ENCODE measurements around the gene DEFB123.

DEFB123 gene

GRCh38 chr20:31454361-31454760 is 13.9 kb downstream of the DEFB123 start:
- TF ChIP-seq RAD21 (IDR thresholded peaks at IDR 0.05; ENCODE audit: low read depth): no peak
- TF ChIP-seq ZBTB7A (IDR thresholded peaks at IDR 0.05; ENCODE audit: low read depth): no peak
- TF ChIP-seq REST (IDR thresholded peaks at IDR 0.05; ENCODE audit: low read depth): no peak

DNA sequence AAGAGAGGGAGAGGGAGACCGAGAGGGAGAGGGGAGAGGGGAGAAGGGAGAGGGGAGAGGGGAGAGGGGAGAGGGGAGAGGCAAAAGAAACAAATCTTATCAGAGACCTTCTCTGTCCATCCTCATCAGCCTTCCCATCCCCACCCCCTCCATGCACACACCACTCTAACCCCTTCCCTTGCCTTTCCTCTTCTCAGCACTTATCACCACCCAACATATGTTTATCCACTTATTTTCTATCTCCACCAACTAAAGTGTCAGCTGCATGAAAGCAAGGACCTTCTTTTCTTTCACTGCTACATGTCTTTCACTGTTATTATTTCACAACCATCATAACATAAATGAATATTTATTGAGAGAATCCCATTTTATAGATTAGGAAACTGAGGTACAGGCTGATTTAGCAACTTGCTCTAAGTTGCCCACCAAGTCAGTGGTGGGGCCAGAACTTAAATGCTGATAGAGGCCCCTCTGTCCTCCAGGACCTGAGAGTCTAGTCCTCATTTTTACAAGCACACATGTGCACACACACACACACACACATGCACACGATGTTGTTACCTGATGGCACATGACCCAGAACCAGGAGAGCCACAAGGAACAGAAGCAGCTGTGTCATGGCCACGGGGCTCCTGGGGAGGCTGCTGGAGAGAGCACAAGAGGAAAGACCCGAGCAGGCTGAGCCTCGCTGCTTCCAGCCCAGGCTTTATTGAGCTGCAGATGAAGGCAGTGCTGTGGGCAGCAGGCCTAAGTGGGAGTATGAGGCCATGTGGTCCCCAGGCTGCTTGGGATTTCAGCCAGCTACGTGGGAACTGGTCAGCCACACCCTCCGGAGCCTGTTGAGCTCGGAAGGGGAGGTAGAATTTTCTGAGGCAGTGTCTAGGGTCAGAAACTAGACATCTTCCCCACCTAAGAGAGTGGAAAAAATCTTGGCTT is 32.2 kb downstream of the DEFB123 start:
- TF ChIP-seq TCF12 (IDR thresholded peaks at IDR 0.05; ENCODE audit: low read depth) (no peak), REST (IDR thresholded peaks at IDR 0.05; ENCODE audit: low read depth) (no peak), YY1 (IDR thresholded peaks at IDR 0.05; ENCODE audit: low read depth) (no peak), EP300 (IDR thresholded peaks at IDR 0.05; ENCODE audit: borderline replicate concordance) (no peak), RAD21 (IDR thresholded peaks at IDR 0.05; ENCODE audit: low read depth) (no peak), NFIC (IDR thresholded peaks at IDR 0.05) (no peak), TEAD4 (IDR thresholded peaks at IDR 0.05) (no peak), CEBPB (IDR thresholded peaks at IDR 0.05) (no peak), USF1 (IDR thresholded peaks at IDR 0.05) (no peak), FOXM1 (IDR thresholded peaks at IDR 0.05; ENCODE audit: borderline replicate concordance, low read depth) (no peak), EGR1 (IDR thresholded peaks at IDR 0.05) (no peak), TAF1 (IDR thresholded peaks at IDR 0.05; ENCODE audit: low read depth) (no peak), CREB1 (IDR thresholded peaks at IDR 0.05; ENCODE audit: low read depth) (no peak), ZBTB7A (IDR thresholded peaks at IDR 0.05; ENCODE audit: low read depth) (no peak)
- TF ChIP-seq, protein P1, sequence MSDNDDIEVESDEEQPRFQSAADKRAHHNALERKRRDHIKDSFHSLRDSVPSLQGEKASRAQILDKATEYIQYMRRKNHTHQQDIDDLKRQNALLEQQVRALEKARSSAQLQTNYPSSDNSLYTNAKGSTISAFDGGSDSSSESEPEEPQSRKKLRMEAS (IDR thresholded peaks at IDR 0.05): no peak

DNA sequence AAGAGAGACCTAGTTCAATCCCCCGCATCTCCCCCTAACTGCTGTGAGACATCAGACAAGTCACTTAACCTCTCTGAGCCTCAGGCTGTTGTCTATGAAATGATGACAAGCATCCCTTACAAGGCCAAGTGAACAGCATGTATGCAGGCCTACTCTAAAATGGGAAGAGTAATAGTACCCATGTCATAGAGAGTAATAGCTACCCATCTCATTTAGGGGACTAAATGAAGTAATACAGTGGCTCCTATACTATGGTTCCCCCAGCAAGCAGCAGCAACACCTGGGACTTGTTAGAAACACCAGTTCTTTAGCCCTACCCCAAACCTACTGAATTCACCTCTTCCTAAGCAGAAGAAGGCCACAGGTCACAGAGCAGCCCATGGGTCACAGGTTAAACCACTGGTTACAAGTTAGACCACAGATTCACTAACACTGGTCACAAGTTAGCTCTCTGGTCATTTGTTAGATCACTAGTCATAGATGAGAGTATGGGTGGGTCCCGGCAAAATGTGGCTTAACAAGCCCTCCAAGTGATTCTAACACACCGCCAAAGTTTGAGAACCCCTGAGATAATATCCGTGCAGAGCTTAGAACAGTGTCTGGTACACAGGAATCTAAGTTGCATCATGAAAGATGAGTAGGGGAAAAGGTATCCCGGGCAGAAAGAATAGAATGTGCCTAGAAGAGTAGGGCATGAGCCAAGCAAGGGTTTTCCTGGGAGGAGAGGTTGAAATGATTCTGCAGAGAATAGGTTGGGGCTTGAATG is 33.1 kb downstream of the DEFB123 start:
- TF ChIP-seq TAF1 (IDR thresholded peaks at IDR 0.05; ENCODE audit: low read depth) (no peak), FOXM1 (IDR thresholded peaks at IDR 0.05; ENCODE audit: borderline replicate concordance, low read depth) (no peak), TCF12 (IDR thresholded peaks at IDR 0.05; ENCODE audit: low read depth) (no peak), TEAD4 (IDR thresholded peaks at IDR 0.05) (no peak), EGR1 (IDR thresholded peaks at IDR 0.05) (no peak)

GRCh38 chr20:31474097-31474436 is 33.6 kb downstream of the DEFB123 start:
- TF ChIP-seq TCF12 (IDR thresholded peaks at IDR 0.05; ENCODE audit: low read depth) (no peak), ZBTB7A (IDR thresholded peaks at IDR 0.05; ENCODE audit: low read depth) (no peak), CREB1 (IDR thresholded peaks at IDR 0.05; ENCODE audit: low read depth) (no peak), TEAD4 (IDR thresholded peaks at IDR 0.05) (no peak), RAD21 (IDR thresholded peaks at IDR 0.05; ENCODE audit: low read depth) (no peak), CEBPB (IDR thresholded peaks at IDR 0.05) (no peak), USF1 (IDR thresholded peaks at IDR 0.05) (no peak), REST (IDR thresholded peaks at IDR 0.05; ENCODE audit: low read depth) (no peak), YY1 (IDR thresholded peaks at IDR 0.05; ENCODE audit: low read depth) (no peak), FOXM1 (IDR thresholded peaks at IDR 0.05; ENCODE audit: borderline replicate concordance, low read depth) (no peak), EGR1 (IDR thresholded peaks at IDR 0.05) (no peak), NFIC (IDR thresholded peaks at IDR 0.05) (no peak), EP300 (IDR thresholded peaks at IDR 0.05; ENCODE audit: borderline replicate concordance) (no peak), TAF1 (IDR thresholded peaks at IDR 0.05; ENCODE audit: low read depth) (no peak)
- TF ChIP-seq, protein P1 (IDR thresholded peaks at IDR 0.05): no peak

Data from Ishikawa (cell line).